HCT116 (cell line): ENCODE results near the gene ANXA4.

Experiments used
- CBX3 ChIP-seq: IDR thresholded peaks from 2 replicates; pipeline ENCODE4 v1.6.1; 2012; ENCODE audit warnings: low read depth
- CEBPB ChIP-seq: IDR thresholded peaks from 2 replicates; pipeline ENCODE4 v1.6.1; 2012; ENCODE audit warnings: low read depth
- POLR2A ChIP-seq: IDR thresholded peaks from 2 replicates; pipeline ENCODE4 v1.7.0; 2011; ENCODE audit warnings: borderline replicate concordance; ENCODE audit not compliant: insufficient read depth, insufficient read length; ENCODE audit errors: extremely low read depth
- POLR2AphosphoS5 ChIP-seq: IDR thresholded peaks from 2 replicates; pipeline ENCODE4 v1.6.1; 2011; ENCODE audit warnings: mild to moderate bottlenecking, low read depth, low read length, moderate library complexity
- SIN3A ChIP-seq: IDR thresholded peaks from 2 replicates; pipeline ENCODE4 v1.6.1; 2012; ENCODE audit warnings: low read depth
- SRF ChIP-seq: IDR thresholded peaks from 2 replicates; pipeline ENCODE4 v1.6.1; 2012; ENCODE audit warnings: low read depth
- YY1 ChIP-seq: IDR thresholded peaks from 2 replicates; pipeline ENCODE4 v1.6.1; 2011; ENCODE audit warnings: low read length, low read depth, moderate library complexity, mild to moderate bottlenecking; ENCODE audit not compliant: insufficient replicate concordance; ENCODE audit errors: extremely low read depth
- ZNF274 ChIP-seq: fragments of 200-500 bp; sonication (Bioruptor generic); IDR thresholded peaks from 2 replicates; pipeline ENCODE4 v1.6.1; 2014; ENCODE audit warnings: mild to moderate bottlenecking, low read depth, low read length, inconsistent platforms
- TF ChIP-seq, protein P1 (sequence below), 3 experiments: fragments of 200-600 bp in 1 of 3; sonication (generic) in 1 of 3; IDR thresholded peaks in 2 of 3; conservative IDR thresholded peaks in 1 of 3; 2 replicates each; pipeline ENCODE4 v1.5.1; 2012 to 2017; ENCODE audit warnings: low read depth in 2 of 3, low read length in 2 of 3, antibody characterized with exemption in 1 of 3, borderline replicate concordance in 1 of 3, control low read depth in 1 of 3, mild to moderate bottlenecking in 1 of 3, mixed read lengths in 1 of 3, mixed run types in 1 of 3, moderate library complexity in 1 of 3; ENCODE audit not compliant: insufficient read depth in 1 of 3

DNA sequence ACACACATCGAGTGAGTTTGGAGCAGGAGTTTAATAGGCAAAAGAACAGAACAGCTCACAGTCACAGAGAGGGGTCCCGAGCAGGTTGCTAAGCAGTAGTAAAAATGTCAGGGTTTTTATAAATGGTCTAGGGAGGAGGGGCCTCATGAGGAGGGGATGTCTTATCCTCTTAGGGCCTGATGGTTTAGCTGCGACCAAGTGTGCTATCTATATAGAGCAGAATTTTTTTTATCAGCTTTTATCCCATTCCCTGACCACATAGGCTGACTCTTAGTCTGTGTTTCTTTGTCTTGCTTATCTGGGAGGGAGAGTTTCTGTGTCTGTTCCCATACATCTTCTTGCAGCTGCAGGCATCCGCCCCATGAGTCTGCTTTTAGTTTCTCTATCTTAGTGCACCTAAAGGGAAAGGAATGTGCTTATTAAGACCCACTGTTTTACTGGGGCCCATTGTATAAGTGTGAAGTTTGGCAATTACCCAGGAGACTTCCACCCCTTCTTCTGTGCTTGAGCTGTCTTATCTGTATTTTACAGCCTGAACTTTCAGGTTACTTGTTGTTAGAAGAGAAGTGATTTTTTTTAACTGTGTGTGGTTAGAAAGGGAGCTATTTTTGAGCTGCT is 57.1 kb downstream of the ANXA4 start:
- TF ChIP-seq SRF (no peak), CBX3 (no peak), POLR2AphosphoS5 (no peak), YY1 (no peak), POLR2A (no peak), SIN3A (no peak), ZNF274 (no peak), CEBPB (no peak)
- TF ChIP-seq, protein P1, sequence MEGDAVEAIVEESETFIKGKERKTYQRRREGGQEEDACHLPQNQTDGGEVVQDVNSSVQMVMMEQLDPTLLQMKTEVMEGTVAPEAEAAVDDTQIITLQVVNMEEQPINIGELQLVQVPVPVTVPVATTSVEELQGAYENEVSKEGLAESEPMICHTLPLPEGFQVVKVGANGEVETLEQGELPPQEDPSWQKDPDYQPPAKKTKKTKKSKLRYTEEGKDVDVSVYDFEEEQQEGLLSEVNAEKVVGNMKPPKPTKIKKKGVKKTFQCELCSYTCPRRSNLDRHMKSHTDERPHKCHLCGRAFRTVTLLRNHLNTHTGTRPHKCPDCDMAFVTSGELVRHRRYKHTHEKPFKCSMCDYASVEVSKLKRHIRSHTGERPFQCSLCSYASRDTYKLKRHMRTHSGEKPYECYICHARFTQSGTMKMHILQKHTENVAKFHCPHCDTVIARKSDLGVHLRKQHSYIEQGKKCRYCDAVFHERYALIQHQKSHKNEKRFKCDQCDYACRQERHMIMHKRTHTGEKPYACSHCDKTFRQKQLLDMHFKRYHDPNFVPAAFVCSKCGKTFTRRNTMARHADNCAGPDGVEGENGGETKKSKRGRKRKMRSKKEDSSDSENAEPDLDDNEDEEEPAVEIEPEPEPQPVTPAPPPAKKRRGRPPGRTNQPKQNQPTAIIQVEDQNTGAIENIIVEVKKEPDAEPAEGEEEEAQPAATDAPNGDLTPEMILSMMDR (IDR thresholded peaks at IDR 0.05 in 2 of 3, conservative IDR thresholded peaks at IDR 0.05 in 1 of 3; ENCODE audit: borderline replicate concordance in 1 of 3, insufficient read depth in 1 of 3, low read depth in 2 of 3, low read length in 2 of 3), result no peak
